SK-N-SH (cell line): ENCODE measurements around the gene PLSCR1. TPM values are rescaled to one million over a fixed set of nuclear protein-coding genes. Genes with fewer than 3 reads are reported as not detected.
"Not testable (repeated sequence)": the region's sequence is repeated elsewhere in the genome, so short reads cannot be mapped to it uniquely, and the experiment has no call there.

Source experiments
- CTCF ChIA-PET: fragments of 300-600, 350-600 bp; formaldehyde crosslinking; extraction: SDS; loops from one replicate; lab custom pipeline; 2021; lab: Yijun Ruan, JAX
- POLR2A ChIA-PET: fragments of 350-600 bp; sonication (Branson Sonifier 250); formaldehyde crosslinking; extraction: SDS; loops from one replicate; lab custom pipeline; 2020; ENCODE audit warnings: antibody characterized with exemption, inconsistent platforms; lab: Yijun Ruan, JAX
- DNase-seq: peaks from one replicate; pipeline ENCODE4 v3.0.0; 2012
- H2AFZ ChIP-seq: fragments of 200-600 bp; sonication (generic); 2 replicates; pipeline ENCODE4 v1.8.1; 2016; ENCODE audit warnings: antibody characterized with exemption, mild to moderate bottlenecking, low read depth
- H3F3A ChIP-seq: fragments of 200-600 bp; sonication (generic); replicated peaks from 2 replicates; pipeline ENCODE3; 2016; ENCODE audit warnings: antibody characterized with exemption, mild to moderate bottlenecking; ENCODE audit not compliant: insufficient read depth
- H3K27ac ChIP-seq, 2 experiments: fragments of 200-500 bp in 1 of 2; fragments of 200-600 bp in 1 of 2; sonication (Bioruptor generic) in 1 of 2; sonication (generic), shearing (Covaris generic) in 1 of 2; 2 replicates each; pipeline versions ENCODE4 v1.5.1 to v1.6.1; 2014 to 2016; ENCODE audit warnings: low read depth in 2 of 2, inconsistent platforms in 1 of 2, low read length in 1 of 2, mild to moderate bottlenecking in 1 of 2, mixed read lengths in 1 of 2
- H3K27me3 ChIP-seq: fragments of 200-600 bp; sonication (generic), shearing (Covaris generic); 2 replicates; pipeline ENCODE4 v1.6.1; 2016; ENCODE audit warnings: mixed run types; ENCODE audit not compliant: insufficient read depth
- H3K36me3 ChIP-seq, 2 experiments: fragments of 200-500 bp in 1 of 2; fragments of 200-600 bp in 1 of 2; sonication (Bioruptor generic) in 1 of 2; sonication (generic) in 1 of 2; replicated peaks in 1 of 2; 2 replicates each; pipeline versions ENCODE3 to v1.5.1; 2014 to 2016; ENCODE audit warnings: low read length in 1 of 2, mild to moderate bottlenecking in 1 of 2; ENCODE audit not compliant: insufficient read depth in 2 of 2, control insufficient read depth in 1 of 2
- H3K4me1 ChIP-seq, 2 experiments: fragments of 200-500 bp in 1 of 2; fragments of 200-600 bp in 1 of 2; sonication (Bioruptor generic) in 1 of 2; sonication (generic), shearing (Covaris generic) in 1 of 2; 2 replicates each; pipeline versions ENCODE4 v1.5.1 to v1.6.1; 2014 to 2016; ENCODE audit warnings: low read depth in 1 of 2, low read length in 1 of 2, mixed run types in 1 of 2; ENCODE audit not compliant: insufficient read depth in 2 of 2, control insufficient read depth in 1 of 2
- H3K4me2 ChIP-seq: fragments of 200-600 bp; sonication (generic), shearing (Covaris generic); 2 replicates; pipeline ENCODE4 v1.6.1; 2017; ENCODE audit warnings: mixed run types
- H3K4me3 ChIP-seq, 2 experiments: fragments of 200-500 bp in 1 of 2; fragments of 200-600 bp in 1 of 2; sonication (Bioruptor generic) in 1 of 2; sonication (generic), shearing (Covaris generic) in 1 of 2; 2 replicates each; pipeline versions ENCODE4 v1.5.1 to v1.8.1; 2014 to 2016; ENCODE audit warnings: low read depth in 2 of 2, inconsistent platforms in 1 of 2, low read length in 1 of 2, mild to moderate bottlenecking in 1 of 2, mixed read lengths in 1 of 2, moderate library complexity in 1 of 2
- H3K79me2 ChIP-seq: fragments of 200-600 bp; sonication (generic); 2 replicates; pipeline ENCODE4 v1.8.1; 2017; ENCODE audit warnings: mild to moderate bottlenecking; ENCODE audit not compliant: insufficient read depth
- H3K9ac ChIP-seq: fragments of 200-600 bp; sonication (generic); 2 replicates; pipeline ENCODE4 v1.6.1; 2017; ENCODE audit warnings: mixed run types
- H3K9me2 ChIP-seq: fragments of 200-600 bp; sonication (generic); 2 replicates; pipeline ENCODE4 v1.6.1; 2017; ENCODE audit warnings: mixed run types
- H3K9me3 ChIP-seq: fragments of 200-600 bp; sonication (generic); 2 replicates; pipeline ENCODE4 v1.6.1; 2017; ENCODE audit warnings: mixed run types, mild to moderate bottlenecking, moderate library complexity
- H4K20me1 ChIP-seq: fragments of 200-600 bp; sonication (generic); 2 replicates; pipeline ENCODE4 v1.6.1; 2017; ENCODE audit warnings: mild to moderate bottlenecking, mixed run types; ENCODE audit not compliant: insufficient read depth
- FOXJ3 ChIP-seq: sonication (generic); formaldehyde crosslinking; IDR thresholded peaks from 2 replicates; pipeline ENCODE4 v1.5.1; 2020; ENCODE audit warnings: mild to moderate bottlenecking, missing genetic modification reagents
- GATA2 ChIP-seq: sonication (generic); formaldehyde crosslinking; IDR thresholded peaks from 2 replicates; pipeline ENCODE4 v1.5.0; 2020; ENCODE audit warnings: mild to moderate bottlenecking, missing genetic modification reagents
- NRF1 ChIP-seq: IDR thresholded peaks from 2 replicates; pipeline ENCODE4 v1.6.1; 2012; ENCODE audit warnings: low read depth, mild to moderate bottlenecking, low read length
- POLR2AphosphoS5 ChIP-seq: IDR thresholded peaks from 2 replicates; pipeline ENCODE4 v1.6.1; 2012; ENCODE audit warnings: low read depth, low read length
- RCOR1 ChIP-seq: fragments of 150-350 bp; IDR thresholded peaks from 2 replicates; pipeline ENCODE4 v1.6.1; 2017; ENCODE audit warnings: antibody characterized with exemption, low read length
- SIN3A ChIP-seq: IDR thresholded peaks from 2 replicates; pipeline ENCODE4 v1.6.1; 2012; ENCODE audit warnings: low read depth, mild to moderate bottlenecking, low read length, moderate library complexity, borderline replicate concordance
- TAF1 ChIP-seq: IDR thresholded peaks from 2 replicates; pipeline ENCODE4 v1.6.1; 2012; ENCODE audit warnings: low read depth, mild to moderate bottlenecking, low read length, moderate library complexity, borderline replicate concordance
- TEAD4 ChIP-seq: IDR thresholded peaks from 2 replicates; pipeline ENCODE4 v1.4.0; 2012; ENCODE audit warnings: mild to moderate bottlenecking, borderline replicate concordance; ENCODE audit not compliant: insufficient read depth
- YY1 ChIP-seq: IDR thresholded peaks from 2 replicates; pipeline ENCODE4 v1.4.0; 2012; ENCODE audit warnings: low read depth, mild to moderate bottlenecking
- WGBS: methylation state at CpG from one replicate; pipeline ENCODE4 v1.1.6; 2017; ENCODE audit warnings: low lambda C conversion rate; 5-methylcytosine and 5-hydroxymethylcytosine counted together
- polyA plus RNA-seq, 3 experiments: library from polyadenylated mRNA; depleted of rRNA; stranded (reverse); fragments of >200 nt; gene quantifications; 2 replicates each; pipeline ENCODE4 v1.2.3, GENCODE V29; 2012

PLSCR1 gene
- polyA plus RNA-seq, 1 of the 3 experiments (the other 2 are of a cell fraction): 10.9 TPM

GRCh38 chr3:146524961-146525360, 19.4 kb downstream of the PLSCR1 start:
- Histone ChIP-seq H3K27ac (no peak overlapping the region), H3K36me3 (no peaks in the 10 kb centered on the region), H3K4me2 (no peak overlapping the region), H3K9me2 (no peaks in the 10 kb centered on the region; the same call in 1 of the 2 replicates), H2AFZ (no peak overlapping the region), H3K9ac (no peak overlapping the region), H3K4me3 (no peak overlapping the region), H3K79me2 (no peaks in the 10 kb centered on the region), H3K4me1 (no peaks in the 10 kb centered on the region; a peak in 1 of 4 replicates), H3F3A (no peaks in the 10 kb centered on the region), H3K27me3 (no peaks in the 10 kb centered on the region), H3K9me3 (no peaks in the 10 kb centered on the region), H4K20me1 (no peaks in the 10 kb centered on the region)
- CTCF ChIA-PET: no interaction called here
- no peak for TF ChIP-seq FOXJ3 (CRISPR knock-in tag)
- no peak for DNase-seq
- 84% methylated on average over 2 of the region's 2 CpGs for WGBS
- POLR2A ChIA-PET: no interaction called here

GRCh38 chr3:146523531-146523930, 20.9 kb downstream of the PLSCR1 start:
- Histone ChIP-seq H3F3A (no peaks in the 10 kb centered on the region), H2AFZ (no peak overlapping the region)
- no peak for TF ChIP-seq GATA2 (CRISPR knock-in tag)
- no peak for TF ChIP-seq RCOR1
- TF ChIP-seq POLR2AphosphoS5: no peak
- no peak for TF ChIP-seq SIN3A
- no peak for TF ChIP-seq YY1
- TF ChIP-seq TEAD4: no peak
- TF ChIP-seq TAF1: no peak
- no peak for TF ChIP-seq NRF1
- TF ChIP-seq, all 33 proteins: peak for 0
- Histone ChIP-seq H3K27me3 (no peaks in the 10 kb centered on the region), H3K9me2 (no peaks in the 10 kb centered on the region; the same call in 1 of the 2 replicates), H3K27ac (no peak overlapping the region), H3K79me2 (no peaks in the 10 kb centered on the region), H3K4me1 (no peaks in the 10 kb centered on the region; a peak in 1 of 4 replicates), H3K4me2 (no peak overlapping the region), H3K4me3 (no peak overlapping the region), H3K9me3 (no peaks in the 10 kb centered on the region), H4K20me1 (no peaks in the 10 kb centered on the region), H3K36me3 (no peaks in the 10 kb centered on the region), H3K9ac (no peak overlapping the region)
- DNase-seq: no peak
- WGBS: 70% methylated on average over 4 of the region's 4 CpGs
- POLR2A ChIA-PET: no interaction called here
- CTCF ChIA-PET: no interaction called here

- POLR2A ChIA-PET, H3K9me3 ChIP-seq, CTCF ChIA-PET, H3K27ac ChIP-seq, H4K20me1 ChIP-seq, H3K4me1 ChIP-seq, H3K36me3 ChIP-seq, H3K27me3 ChIP-seq, H3K4me2 ChIP-seq, H3K9ac ChIP-seq, DNase-seq, H2AFZ ChIP-seq, H3F3A ChIP-seq, H3K9me2 ChIP-seq, H3K4me3 ChIP-seq, H3K79me2 ChIP-seq: not testable (repeated sequence)
- 83% methylated on average over 17 of the region's 17 CpGs for WGBS
Measured at GRCh38 chr3:146522174-146523158, 21.9 kb downstream of the PLSCR1 start.
